Retina (tissue), 1 donor: ENCODE measurements around the gene WFIKKN1.

ENCODE experiments used
- DNase-seq: peaks from one replicate; pipeline ENCODE4 v3.0.0-alpha.2; 2016

WFIKKN1 gene

DNA sequence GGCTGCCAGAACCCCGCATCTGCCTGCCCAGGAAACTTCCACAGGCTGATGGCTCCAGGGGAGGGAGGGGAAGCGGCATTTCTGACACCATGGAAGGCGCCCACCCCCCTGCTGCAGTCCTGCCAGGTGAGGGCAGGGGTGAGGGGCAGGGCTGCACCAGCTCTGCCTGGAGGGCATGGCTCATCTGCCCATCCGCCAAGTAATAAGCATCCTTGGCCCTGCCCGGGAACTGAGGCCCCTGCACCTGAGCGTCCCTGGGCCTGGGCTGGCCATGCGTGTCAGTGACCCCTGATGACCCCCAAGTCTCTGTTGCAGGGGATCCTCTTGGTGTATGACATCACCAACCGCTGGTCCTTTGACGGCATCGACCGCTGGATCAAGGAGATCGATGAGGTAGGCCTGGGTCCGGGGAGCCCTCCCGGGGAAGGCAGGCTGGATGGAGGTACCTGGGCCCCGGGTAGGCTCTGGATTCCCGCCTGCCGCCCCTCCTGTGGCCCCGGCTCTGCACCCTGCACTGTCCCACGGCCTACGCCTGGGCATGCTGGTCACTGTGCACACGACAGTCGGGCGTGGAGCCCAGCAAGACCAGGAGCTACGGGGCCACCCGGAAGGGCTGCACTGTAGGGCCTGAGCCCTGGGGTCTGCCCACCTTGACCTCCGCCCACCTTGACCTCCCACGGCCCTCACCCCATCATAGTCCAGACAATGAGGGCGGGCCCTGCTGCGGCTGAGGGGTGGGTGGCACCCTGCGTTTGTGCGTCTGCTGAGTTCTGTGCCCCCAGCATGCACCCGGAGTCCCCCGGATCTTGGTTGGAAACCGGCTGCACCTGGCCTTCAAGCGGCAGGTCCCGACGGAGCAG is 5.4 kb upstream of the WFIKKN1 start:
- DNase-seq, result no peak

DNA sequence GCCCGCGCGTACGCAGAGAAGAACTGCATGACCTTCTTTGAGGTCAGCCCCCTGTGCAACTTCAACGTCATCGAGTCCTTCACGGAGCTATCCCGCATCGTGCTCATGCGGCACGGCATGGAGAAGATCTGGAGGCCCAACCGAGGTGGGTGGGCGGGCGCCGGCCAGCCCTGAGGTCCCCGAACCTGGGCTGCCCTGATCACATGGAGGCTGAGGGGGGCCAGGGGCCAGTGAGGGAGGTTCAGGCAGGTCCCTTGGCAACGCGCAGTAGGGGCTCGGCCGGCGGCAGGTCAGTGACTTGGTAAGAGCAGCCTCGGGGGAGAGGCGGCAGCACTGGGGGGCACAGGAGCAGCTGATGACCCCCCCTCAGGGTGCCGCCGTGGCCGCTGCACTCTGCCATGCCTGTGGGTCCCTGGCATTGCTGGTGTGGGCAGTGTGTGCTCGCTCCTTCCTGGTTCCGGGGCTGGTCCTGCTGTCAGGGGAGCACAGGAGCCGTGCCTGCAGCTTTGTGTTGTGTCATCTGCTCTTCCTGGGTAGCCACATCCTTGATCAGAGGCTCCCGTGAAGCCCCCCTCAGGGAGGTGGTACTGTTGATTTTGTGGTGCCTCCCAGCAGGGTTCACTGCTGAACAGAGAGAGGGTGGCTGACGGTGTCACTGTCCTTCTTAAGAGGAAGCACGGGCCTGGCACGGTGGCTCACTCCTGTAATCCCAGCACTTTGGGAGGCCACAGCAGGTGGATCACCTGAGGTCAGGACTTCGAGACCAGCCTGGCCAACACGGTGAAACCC is 4.6 kb upstream of the WFIKKN1 start:
- DNase-seq, result no peak

DNA sequence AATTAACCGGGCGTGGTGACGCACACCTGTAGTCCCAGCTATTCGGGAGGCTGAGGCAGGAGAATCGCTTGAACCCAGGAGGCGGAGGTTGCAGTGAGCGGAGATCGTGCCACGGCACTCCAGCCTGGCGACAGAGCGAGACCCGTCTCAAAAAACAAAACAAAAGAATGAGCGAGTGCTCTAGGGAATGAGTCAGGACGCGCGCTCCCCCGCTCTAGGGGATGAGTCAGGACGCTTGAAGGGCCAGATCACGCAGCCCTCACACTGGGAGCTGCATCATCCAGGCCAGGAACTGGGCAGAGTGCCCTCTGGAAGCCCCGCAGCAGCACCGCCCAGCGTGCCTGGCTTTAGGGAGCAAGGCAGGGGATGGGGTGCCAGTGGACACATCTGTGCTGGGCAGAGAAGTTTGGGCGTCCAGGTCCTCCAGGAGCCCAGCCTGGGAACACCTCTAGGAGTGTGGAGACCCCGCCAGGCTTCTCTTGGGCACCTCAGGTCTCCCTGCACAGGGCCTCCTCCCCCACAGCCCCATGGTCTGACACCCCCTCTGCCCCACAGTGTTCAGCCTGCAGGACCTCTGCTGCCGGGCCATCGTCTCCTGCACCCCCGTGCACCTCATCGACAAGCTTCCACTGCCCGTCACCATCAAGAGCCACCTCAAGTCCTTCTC is 3.9 kb upstream of the WFIKKN1 start:
- no peak for DNase-seq

DNA sequence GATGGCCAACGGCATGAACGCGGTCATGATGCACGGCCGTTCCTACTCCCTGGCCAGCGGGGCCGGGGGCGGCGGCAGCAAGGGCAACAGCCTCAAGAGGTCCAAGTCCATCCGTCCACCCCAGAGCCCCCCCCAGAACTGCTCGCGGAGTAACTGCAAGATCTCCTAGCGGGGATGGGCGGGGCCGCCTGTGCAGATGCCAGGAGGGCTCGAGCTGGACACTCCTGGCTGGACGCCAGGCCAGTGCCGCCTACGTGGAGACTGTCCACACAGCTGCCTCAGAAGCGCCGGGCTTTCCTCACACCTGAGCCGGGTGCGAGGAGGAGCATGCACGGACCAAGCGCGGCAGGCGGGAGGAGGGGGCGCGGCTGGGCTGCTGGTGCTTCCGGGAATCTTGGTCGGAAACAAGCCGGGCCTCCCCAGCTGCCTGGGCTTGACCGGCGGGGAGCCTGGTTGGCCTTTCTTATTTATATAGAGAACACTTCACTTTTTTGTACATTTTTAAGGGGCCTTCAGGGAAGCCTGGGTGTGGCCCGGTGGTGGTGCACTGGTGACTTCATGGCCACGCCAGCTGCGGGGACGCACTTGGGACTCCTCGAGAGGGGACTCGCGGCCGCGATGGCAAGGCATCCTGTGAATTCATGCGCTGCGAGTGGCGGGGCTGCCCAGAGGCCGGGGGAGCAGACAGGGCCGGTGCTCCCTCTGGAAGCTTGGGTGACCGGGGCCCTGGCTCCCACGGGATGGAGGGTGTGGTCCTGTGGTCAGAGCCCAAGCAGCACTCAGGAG is 3.1 kb upstream of the WFIKKN1 start:
- DNase-seq, result no peak

DNA sequence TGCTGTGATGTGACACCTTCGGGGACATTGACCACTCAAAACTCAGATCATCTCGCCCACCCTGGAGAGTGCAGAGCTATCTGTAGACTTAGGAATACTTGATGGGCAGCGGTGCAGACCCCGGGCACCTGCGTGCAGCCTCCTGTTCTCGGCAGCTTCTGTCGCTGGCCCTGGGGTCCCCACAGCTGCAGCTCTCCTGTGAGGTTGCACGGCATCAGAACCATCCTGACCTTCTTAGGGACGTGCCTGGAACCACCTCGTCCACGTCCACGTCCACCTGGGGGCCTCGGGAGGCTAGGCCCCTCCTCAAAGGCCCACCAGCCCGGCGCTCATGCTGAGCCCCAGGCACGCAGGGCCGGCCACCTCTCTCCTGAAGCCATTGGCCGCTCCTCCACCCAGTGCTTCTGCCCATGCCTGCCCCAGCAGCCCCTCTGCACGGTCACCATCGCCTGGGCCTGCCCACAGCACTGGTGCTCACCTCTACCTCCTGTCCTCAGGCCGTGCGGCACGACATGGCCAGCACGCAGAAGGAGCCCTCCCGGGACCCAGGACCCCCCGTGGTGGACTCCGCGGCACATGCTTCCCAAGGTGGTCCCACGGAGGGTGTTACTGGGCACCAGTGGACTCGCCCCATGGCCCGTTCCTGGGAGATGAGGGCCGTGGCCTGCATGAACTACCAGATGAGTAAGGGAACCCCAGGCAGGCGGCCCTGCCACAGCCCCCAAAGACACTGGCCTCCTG is 2.3 kb upstream of the WFIKKN1 start:
- no peak for DNase-seq

DNA sequence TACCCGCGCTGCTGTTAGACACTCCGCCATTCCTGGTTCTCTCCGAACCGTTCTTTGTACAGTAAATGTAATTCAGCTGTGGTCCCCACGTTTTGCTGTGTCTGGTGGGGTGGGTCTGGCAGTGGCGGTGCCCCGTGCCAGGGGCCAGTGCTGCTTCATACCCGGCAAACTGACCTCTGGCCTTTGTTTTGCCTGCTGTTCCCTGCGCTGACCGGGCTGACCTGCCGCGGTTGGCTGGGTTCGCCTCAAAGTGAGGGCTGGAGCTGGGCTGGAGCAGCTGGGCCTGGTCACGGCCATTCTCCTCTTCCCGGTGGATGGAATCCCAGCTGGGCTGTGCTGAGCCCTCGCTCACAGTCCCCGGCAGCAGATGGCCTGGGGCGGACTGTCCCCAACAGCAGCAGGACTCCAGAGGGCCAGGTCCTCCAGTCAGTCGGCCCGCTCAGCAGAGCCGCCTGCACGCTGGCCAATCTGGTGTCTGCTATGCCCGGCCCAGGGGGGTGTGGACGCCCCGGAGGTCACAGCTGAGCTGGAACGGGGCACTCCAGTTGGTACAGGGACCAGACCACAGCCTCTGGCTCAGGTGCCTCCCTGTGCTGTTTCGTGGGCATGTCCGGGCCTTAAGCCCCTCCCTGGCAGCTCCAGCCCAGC is 1.5 kb upstream of the WFIKKN1 start:
- peak; percentile 87 for DNase-seq

DNA sequence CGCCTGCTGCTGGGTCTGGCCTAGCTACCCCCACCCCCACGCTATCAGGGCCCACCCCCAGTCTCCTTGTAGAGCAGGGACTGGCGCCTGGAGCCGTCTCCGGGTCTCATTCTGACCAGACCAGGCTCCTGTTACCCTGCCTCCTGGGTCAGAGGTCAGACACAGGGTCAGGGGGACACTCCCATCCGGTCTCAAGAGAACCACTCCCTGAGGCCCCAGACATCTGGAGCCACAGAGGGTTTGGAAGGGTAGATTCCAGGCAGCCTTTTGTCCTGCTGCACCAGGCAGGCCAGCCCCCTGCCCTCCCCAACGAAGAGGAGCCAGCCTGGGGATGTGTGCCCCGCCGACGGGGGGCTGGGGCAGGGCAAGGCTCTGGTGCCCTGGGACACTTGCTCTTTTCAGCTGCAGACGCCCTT is 944 bp upstream of the WFIKKN1 start:
- DNase-seq, result no peak

DNA sequence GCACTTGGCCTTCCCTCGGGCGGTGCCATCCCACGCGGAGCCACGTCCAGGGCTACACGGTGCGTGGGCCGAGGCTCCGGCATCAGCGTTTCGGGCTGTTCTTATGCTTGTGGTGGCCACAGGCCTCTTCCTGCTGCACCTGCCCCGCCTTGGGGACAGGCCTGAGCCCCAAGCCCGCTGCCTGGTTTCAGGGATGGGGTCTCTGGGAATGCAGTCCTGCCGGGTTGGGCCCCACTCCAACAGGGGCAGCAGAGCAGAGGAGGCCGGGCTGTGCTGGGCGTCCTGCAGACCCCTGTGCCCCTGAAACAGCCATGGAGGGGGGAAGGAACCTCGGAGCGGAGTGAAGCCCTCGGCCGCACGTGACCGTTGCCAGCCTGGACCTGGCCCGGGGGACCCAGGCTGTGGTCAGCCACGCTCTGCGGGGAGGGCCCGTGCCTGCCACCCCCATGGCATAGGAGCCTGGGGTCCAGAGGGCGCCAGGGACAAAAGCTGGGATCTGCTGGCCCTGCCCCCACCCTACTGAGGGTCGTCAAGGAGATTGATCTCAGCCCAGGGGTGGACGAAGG is 453 bp upstream of the WFIKKN1 start:
- DNase-seq, result peak; percentile 69

DNA sequence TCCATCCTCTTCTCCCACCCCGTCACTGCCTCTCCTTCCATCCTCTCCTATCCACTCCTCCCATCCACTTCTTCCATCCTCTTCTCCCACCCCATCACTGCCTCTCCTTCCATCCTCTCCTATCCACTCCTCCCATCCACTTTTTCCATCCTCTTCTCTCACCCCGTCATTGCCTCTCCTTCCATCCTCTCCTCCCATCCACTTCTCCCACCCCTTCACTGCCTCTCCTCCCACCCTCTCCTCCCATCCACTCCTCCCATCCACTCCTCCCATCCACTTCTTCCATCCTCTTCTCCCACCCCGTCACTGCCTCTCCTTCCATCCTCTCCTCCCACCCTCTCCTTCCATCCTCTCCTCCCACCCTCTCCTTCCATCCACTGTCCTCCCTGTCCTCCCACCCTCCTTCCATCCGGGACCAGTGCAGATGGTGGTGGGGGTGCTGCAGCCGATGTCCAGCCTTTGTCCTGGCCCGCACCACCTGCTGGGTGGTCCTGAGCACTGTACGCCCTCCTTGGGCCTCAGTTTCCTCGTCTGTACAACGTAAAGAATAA is 1.1 kb downstream of the WFIKKN1 start:
- no peak for DNase-seq

DNA sequence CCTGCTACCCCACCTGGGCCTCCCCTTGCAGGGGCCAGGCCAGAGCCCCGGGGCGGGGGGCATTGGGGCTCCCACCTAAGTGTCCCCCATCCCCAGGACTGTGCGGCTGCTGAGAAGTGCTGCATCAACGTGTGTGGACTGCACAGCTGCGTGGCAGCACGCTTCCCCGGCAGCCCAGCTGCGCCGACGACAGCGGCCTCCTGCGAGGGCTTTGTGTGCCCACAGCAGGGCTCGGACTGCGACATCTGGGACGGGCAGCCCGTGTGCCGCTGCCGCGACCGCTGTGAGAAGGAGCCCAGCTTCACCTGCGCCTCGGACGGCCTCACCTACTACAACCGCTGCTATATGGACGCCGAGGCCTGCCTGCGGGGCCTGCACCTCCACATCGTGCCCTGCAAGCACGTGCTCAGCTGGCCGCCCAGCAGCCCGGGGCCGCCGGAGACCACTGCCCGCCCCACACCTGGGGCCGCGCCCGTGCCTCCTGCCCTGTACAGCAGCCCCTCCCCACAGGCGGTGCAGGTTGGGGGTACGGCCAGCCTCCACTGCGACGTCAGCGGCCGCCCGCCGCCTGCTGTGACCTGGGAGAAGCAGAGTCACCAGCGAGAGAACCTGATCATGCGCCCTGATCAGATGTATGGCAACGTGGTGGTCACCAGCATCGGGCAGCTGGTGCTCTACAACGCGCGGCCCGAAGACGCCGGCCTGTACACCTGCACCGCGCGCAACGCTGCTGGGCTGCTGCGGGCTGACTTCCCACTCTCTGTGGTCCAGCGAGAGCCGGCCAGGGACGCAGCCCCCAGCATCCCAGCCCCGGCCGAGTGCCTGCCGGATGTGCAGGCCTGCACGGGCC is 1.9 kb downstream of the WFIKKN1 start:
- no peak for DNase-seq

DNA sequence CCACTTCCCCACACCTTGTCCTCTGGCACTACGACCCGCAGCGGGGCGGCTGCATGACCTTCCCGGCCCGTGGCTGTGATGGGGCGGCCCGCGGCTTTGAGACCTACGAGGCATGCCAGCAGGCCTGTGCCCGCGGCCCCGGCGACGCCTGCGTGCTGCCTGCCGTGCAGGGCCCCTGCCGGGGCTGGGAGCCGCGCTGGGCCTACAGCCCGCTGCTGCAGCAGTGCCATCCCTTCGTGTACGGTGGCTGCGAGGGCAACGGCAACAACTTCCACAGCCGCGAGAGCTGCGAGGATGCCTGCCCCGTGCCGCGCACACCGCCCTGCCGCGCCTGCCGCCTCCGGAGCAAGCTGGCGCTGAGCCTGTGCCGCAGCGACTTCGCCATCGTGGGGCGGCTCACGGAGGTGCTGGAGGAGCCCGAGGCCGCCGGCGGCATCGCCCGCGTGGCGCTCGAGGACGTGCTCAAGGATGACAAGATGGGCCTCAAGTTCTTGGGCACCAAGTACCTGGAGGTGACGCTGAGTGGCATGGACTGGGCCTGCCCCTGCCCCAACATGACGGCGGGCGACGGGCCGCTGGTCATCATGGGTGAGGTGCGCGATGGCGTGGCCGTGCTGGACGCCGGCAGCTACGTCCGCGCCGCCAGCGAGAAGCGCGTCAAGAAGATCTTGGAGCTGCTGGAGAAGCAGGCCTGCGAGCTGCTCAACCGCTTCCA is 2.7 kb downstream of the WFIKKN1 start:
- DNase-seq, result no peak

DNA sequence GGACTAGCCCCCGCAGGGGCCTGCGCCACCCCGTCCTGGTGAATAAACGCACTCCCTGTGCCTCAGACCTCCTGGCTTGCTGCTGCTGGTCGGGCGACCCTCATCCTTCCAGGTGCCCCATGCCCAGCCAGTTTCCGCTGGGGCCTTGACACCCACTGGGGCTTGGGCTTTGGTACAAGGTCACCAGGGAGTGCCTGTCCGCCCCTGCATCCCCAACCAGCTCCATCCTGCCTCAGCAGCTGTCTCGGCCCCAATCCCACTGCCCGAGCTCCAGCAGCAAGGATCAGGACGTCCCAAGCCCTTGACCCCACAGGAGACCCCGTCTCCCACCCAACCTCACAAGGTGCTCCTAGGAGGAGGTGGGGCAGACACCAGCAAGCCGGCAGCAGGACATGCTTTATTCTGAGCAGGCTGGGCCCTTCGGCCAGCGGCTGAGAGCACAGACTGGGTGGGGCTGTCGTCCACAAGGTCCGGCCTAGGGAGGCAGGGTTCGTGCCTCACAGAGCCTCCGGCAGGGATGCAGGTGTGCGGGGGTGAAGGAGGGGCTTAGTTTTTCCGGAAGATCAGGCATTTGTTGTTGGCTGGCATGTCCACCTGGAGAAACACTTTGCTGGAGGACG is 3.4 kb downstream of the WFIKKN1 start:
- DNase-seq, result no peak

DNA sequence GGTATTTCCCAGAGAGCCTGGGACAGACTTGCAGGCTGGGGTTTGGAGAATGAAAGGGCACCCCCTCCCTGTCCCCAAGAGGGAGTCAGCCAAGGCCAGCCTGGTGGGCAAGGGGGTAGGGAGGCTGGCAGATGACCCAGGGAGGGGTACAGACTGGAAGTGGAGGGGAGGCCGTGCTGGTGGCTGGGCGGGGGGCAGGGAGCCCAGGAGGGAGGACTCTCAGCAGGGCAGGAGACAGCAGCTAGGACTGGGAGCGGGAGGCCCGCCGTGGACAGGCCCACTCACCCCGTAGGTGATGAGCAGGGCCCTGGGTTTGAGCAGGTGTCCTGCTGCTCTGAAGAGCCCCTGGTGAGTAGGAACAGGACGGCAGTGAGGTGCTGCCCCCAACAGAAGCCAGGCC is 4.2 kb downstream of the WFIKKN1 start:
- no peak for DNase-seq

DNA sequence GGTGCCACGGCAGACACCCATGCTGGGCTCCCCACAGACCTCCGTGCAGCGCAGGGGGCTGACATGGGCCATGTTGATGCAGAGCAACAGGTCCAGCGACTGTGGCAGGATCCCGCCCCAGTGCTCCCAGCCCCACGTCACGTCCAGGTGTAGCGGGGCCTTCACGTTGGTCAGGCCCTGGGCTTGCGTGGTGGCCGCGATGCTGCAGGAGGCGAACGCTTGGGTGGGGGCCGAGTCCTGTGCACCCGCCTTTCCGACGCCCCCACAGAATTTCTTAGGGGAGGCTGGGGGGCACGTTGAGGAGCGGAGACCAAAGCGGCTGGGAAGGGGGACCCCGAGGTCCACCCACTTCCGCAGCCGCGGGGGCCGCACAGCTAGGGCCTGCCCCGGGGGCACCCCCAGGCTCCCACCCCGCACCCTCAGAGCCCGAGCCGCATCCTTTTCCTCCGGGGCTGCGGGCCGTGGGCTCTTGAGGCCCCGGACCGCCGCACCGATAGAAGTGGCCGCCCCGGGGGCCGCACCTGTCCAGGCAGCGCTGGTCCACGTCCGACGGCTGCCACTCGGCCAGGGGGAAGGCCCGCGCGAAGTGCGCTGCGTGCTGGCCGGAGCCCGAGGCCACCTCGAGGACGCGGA is 4.9 kb downstream of the WFIKKN1 start:
- DNase-seq, result no peak

DNA sequence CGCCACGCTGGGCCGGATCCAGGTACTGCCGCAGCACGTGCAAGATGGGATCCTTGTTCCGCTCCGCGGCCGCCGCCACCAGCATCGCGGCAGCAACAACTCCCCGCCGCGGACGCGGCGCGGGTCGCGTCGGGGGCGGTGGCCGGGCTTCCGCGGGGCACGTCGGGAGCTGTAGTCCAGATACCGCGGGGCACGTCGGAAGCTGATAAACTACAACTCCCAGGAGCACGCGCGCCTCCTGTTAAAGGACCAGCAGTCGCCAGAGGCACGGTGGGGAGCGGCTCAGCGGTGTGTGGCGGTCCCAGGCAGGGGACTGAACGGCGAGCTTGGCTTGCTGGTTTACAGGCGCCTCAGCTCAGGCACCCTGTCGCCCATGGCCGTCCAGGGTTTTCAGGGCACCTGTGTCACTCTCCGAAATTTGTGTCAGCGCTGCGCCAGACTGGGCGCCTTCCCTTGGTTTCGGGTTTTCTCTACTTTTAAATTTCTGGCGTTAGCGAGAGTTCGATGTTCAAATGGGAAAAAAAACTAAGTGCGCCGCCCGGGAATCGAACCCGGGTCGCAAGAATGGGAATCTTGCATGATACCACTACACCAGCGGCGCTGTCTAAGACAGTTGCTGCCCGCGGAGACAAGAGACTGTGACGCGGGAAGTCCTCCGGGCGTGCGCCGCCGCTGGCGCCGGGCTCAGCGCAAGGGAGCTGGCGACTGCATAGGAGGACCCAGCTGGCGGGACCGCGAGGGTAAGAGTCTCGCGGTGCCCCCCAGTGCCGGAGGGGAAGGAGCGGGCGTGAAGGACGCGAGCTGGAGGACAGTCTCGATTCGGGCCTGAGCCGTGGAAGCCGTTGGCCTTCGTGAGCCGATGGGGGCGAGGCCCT is 5.7 kb downstream of the WFIKKN1 start, which contains the start of gene METTL26:
Gene METTL26, minus strand, starts transcription at position 100 of the 875 bp plus-strand sequence. Its CDS starts 15 bp downstream, at position 85.
- peak; percentile 99 for DNase-seq

DNA sequence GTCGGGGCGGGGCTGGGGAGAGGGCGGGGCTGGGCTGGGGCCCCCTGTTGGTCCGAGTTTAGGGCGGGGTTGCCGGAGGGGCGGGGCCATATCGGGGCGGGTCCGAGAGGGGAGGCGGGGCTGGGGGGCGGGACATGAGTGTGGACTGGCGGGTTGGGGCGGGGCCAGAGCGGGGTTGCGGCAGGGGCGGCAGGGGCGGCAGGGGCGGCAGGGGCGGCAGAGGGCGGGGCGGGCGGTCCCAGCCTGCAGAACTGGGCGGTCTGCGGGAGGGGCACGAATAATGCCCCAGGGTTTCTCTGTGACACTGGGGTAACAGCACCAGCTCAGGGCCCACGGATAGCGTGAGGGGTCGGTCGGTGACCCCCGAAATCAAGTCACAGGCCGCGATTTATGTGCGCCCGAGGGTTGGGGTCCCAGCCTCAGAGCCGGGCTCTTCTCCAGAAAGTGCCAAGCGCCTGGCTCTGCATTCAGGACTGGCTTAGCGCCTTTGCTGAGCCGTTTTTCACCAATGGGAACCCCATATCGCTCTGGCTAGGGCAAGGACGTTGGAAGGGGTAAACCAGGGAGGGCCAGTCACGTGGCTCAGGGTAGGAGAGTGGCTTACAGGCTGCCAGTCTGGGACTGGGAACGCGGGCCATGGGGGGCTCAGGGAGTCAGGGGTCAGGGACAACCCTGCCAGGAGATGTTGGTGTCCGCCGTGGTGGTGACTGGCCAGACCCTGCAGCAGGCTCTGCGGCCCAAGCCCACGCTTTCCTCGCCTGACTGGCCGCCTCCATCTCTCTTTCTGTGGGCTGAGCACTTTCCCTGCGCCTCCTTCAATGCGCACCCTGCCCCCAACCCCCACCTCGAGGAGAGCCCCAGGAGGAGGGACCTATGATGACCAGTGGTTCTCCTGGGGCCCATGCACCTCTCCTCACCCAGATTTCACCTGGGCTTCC is 6.6 kb downstream of the WFIKKN1 start:
- peak; percentile 76 for DNase-seq
